NCI-H1436 (cell line): ENCODE measurements around the gene BCDIN3D.
"Not testable (repeated sequence)": the region's sequence is repeated elsewhere in the genome, so short reads cannot be mapped to it uniquely, and the experiment has no call there.

Experiments
- DNase-seq: peaks from one replicate; lab custom pipeline; 2025; lab: John Stamatoyannopoulos, UW

Gene BCDIN3D

DNA sequence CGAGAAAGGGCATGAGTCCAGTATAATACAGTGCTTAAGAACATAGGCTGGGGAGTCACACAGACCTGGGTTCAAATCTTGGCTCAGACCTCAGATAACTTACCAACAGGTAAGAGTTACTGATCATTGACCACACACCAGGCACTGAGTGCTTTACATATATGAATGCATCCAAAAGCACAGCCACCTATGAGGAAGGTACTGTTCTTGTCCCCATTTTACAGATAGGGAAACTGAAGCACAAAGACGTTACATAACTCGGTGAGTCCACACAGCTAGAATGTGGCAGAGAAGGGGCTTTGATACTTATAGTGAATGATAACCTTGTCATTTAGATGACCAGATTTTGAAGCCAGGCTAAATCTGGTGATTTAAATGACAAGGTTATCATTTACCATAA is 33.2 kb upstream of the BCDIN3D start:
- DNase-seq: no peak

DNA sequence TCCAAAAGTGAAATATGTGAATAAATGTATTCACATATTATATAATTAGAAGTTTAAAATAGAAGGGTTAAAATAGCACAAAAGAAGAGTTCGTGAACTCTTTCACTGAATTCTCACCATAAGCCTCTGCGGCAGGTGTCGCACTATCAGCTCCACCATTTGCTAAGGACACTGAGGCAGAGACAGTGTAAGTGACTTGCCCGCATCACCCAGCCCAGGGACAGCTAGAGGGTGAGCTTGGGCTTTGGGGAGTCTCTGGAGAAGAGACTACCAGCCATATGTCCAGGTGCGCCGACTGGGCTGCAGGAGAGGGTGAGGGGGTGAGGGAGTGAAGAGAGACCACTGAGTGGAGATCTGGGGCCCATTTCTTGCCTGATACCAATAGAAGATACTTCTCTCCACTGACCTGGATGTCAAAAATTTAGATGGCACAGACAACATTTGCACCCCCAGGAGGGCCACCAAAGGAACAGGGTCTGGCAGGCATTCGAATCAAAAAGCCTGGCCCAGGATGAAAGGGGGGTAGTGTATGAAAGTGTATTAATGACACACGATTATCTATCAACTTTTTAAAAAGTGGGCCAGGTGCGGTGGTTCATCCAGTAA is 32.3 kb upstream of the BCDIN3D start:
- DNase-seq: no peak

DNA sequence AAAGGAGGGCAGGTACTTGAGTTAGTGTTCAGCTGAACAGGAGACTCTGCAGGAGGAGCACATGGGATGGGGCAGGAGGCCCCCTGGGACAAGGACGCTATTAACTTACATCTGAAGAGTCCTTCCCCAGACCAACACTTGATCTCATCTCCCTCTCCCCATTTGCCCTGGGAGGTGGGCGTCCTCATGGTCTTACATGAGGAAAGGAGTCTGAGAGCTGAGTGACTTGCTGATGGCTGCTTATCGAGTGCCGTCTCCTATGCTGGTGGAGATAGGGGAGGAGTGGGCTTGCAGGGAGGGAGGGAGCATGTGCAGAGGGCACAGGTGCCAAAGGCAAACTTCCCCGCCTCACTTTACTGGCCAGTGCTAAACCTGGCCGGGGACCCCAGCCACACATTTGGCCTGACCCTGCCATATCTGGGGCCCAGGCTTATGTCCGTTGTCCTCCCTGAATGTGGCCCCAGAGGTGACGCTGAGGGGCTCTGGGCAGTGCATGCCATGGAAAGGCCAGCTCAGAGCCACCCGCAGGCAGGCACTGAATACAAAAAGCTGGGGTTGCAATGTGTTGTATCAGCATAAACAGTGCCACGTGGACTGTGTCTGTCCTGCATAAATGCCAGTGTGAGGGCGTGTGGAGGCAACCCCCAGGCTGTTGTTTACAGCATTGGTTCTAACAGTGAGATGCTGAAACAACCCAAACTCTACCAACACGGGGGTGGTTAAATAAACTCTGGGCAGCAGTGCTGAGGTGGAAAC is 31.4 kb upstream of the BCDIN3D start:
- DNase-seq: no peak

DNA sequence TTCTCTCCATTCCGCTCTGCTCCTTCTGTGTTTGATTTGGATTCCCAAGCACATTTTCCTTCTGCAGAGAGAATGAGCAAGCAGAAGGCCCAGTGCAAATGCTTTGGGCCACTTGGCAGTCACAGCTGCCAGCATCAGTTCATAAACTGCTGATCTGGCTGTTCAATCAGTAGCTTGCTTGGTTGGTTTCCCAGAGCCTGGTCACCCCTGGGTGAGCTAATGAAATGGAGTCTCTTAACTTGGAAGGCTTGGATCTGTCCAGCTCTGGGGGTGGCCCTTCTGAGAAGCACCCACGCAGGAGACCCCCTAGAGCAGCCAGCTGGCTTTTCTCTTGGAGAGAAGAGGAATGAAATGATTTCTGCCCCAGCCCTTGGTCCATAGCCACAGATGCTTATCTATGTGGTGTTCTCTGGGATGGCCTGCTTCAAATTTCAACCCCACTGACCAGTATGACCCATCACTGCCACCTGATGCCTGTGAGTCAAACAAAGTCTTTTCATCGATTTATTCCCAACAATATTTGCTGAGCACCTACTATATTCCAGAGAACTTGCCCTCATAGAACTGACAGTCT is 30.5 kb upstream of the BCDIN3D start:
- no peak for DNase-seq

DNA sequence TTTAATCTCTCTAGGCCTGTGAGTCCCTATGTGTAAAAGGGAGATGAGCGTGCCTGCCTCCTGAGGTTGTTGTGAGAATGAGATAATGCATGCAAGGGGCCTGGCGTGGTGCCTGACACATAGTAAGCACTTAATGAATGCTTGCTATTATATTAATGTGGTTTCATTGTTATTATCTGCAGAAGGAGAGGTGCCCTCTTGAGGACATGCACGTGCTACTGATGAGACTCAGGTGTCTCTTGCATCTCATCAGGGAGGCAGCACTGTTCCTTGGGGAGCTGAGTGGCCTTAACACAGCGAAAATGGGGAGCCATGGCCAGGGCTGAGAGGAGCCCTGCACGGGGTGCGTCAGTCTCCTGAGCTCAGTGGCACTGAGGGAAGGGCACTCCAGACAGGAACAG is 29.9 kb upstream of the BCDIN3D start:
- DNase-seq: peak; percentile 7

DNA sequence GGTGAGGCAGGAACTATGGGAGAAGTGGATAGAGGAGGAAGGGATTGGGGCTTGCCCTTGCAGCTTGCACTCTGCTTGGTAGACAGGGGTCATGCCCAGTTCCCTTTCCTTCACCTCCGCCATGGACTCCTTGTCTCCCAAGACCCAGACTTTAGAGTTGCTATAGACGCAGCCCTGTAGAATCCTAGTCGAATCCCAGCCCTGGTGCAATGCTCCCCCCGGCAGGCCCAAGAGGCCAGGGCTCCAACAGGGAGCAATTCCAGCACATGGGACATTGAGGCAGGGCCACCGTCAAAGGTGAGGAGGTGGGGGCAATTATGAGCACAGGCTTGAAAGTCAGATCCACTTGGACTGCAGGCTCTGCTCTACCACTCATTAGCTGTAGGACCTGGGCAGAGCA is 29.5 kb upstream of the BCDIN3D start:
- no peak for DNase-seq

DNA sequence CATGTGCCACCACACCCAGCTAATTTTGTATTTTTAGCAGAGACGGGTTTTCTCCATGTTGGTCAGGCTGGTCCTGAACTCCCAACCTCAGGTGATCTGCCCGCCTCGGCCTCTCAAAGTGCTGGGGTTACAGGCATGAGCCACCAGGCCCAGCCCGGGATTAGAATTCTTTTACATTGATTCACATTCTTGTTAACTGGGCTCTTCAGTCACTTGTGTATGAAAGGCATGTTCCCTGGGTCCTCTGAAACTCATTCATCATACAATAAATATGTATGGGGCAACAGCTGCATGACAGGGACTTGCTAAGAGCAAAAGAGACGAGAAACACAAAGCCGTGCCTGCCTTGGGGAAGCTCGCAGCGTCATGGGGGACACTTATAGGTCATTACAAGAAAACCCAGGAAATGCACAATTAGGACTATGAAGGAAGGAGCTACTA is 28.9 kb upstream of the BCDIN3D start:
- not testable (repeated sequence) for DNase-seq

DNA sequence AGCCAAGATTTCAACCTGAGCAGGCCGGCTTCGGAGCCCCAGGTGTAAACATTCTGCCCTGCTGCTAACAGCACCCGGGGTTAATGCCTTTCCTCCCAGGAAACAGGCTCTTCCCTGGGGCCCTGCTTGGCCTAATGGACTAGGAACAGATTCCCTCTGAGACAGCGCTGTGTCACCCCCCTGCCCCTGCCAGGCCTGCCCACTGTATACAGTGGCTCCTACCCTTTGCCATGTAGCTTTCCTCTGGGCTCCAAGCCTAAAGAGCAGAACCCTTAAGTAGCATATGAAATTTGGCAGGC is 28.3 kb upstream of the BCDIN3D start:
- DNase-seq: no peak

DNA sequence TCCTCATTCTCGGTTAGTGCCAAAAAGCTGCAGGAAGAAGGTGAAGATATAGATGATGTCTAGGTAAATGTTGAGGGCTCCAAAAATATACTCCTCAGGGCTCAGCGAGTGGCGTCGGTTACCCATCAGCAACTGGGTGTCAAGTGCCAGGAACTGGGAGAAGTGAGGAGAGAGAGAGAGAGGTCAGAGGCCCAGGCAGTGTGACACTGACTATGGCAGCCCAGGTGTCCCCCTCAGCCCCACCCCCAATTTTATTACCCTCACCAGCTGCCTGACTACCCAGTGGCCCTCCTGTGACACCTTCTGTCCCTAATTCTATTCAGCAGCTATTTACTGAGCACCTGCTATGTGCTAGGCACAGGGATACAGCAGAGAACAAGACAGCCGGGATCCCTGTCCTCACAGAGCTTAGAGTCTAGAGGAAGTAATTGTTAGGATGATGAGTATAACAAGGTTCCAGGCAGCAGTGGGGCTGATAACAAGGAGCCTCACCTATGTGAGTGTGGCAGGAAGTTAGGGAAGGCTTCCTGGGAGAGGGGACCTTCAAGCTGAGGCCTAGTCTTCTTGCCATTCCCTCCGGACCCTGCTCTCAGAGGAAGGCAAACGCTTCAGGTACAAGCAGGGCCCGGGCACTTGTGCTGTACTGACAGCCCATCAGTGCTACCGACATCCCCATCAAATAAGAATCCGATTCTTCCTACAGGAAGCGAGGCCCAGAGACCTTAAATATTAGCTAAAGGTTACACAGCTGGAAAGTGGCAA is 27.8 kb upstream of the BCDIN3D start:
- no peak for DNase-seq

DNA sequence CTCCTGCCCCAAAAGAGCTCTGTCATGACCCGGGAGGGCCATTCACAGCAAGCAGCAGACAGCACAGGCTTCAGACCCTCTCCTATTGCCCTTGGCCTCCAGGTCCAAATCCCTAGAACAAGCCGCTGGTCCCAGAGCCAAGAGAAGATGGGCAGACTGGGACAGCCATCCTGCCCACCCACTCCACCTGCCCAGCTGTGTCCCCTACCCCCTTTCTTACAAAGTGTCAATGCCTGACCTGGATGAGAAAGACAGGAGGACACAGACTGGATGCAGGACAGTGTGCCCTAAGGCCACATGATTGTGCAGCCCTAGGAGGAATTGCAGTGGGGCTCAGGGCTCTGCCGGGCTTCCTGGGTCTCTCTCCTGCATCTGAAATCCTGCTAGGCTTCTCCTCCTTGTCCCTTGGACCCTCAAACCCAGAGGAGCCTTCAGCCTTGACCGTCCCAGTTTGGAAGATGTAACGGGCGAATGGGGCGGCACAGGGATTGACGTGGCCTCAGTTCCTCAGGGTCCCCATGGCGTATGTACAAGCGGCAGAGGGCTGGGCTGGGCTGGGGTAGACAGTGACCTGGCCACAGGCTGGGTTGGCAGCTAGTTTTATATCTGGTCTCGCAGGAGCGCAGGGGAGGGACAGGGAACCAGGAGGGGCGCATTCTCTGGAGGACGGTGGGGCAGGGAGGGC is 27.1 kb upstream of the BCDIN3D start:
- no peak for DNase-seq

DNA sequence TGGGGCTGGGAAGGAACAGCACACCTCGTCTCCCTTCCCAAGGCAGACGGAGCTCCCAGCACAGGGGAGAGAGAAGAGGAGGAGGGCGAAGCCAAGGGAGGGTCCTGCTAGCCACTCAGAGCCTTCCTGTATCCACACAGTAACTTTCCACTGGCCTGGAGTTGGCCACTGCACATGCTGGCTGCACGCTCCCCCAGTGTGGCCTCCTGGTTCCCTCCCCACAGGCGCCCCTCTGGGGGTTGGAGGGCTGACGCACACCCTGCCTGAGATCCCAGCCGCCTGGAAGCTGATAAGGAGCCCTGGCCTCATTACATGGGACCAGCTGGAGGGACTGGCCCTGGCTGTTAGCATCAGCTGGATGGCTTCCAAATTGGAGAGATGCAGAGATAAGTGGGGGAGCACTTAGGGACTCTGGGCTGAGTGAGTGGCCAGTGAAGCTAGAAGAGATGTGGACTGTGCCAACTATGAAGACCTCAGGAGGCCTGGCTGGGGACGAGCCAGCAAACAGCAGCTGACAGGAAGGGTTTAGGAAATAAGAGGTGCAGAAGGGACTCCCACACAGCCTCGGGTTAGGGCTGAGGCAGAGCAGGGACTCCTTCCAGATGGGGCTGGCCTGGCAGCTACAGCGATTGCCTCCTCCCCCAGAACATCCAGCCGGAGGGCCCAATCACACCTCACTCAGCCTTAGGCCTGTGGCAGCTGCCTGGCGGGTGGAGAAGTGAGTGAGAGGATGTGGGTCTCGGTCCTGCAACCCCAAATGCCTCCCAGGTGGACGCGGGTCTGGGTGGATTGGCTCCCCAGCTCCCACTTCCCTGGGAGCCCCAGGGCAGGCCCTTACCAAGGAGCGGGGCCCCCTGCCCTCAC is 26.3 kb upstream of the BCDIN3D start:
- DNase-seq: peak; percentile 76

DNA sequence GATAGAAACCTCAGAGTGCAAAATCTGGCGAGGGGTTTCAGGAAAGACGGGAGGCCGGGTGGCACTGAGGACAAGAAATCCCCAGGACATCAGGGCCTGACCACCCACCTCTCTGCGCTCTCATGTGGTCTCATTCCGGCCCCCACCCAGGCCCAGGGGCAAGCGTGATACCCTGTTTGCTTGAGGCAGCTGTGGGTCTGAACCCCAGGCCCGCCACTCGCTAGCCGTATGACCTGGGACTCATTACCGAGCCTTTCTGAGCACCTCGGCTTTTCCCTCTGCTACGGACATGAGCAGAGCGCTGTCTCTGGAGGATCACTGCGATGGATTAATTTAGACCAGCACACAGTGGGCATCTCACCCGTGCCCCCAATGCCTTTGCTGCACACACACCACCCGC is 25.5 kb upstream of the BCDIN3D start:
- DNase-seq: no peak

DNA sequence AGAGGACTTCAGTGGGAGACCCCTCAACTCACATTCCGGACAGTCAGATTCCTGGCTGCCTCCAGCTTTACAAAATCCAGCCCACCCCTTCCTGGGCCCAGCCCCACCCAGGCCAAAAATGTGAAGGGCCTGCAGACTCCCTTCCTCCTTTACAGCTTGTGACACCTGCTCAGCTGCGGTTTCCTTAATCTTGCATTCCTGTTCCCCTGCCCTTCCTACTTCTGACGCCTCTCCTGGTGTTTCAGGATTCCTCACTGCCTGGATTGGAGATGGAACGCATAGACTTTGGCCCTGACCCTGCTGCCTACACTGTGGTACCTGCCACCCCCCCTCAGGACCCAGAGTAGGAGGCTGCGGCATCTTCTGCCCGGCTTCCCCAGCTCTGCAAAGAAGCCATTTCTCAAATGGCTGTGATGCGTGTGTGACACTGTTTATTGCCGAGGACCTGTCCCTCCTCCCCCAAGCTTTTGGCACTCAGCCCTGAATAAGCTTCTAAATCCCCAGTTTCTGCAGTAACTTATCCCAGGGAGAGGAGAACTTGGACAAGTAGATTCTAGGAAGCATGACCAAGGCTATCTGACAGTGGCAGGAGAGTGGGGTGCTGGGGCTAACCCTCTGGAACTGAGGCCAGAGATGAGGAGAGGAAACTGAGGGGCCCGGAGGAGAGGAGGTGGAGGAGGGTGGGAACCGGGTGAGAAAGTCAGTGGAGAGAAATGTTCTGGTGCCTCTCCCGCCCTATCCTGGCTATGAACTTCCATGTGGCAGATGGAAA is 24.9 kb upstream of the BCDIN3D start:
- DNase-seq: no peak

DNA sequence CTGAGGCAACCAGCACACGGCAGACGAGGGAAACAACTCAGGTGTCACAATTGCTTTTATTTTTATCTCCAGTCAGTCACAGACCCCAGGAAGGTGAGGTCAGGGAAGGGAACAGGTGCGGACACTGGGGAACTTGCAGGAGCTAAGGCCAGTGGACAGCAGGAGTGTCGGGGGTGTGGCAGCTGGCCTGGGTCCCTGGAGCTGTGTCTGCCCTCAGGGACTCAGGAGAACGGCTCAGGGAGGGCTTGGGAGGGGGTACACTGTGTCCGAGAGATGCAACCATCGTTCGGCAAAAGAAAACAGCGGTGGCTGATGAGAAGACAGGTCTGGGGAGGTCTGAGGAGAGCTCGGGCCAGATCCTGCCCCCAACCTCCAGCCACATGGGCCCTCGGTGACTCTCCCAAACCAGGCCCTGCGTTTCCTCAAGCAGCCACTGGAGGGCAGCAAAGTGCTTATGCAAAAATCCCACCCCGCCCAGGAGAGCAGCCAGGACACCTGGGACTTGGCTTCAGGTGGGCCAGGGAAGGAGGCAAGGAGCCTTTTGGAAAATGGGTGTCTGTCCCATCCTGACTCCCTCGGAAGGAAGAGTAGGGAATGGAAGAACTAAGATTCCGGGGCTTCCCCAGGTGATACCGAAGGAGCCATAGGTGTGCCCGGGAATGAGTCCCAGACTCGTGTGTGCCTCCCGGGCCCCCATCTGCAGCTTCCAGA is 24.1 kb upstream of the BCDIN3D start:
- peak; percentile 46 for DNase-seq

DNA sequence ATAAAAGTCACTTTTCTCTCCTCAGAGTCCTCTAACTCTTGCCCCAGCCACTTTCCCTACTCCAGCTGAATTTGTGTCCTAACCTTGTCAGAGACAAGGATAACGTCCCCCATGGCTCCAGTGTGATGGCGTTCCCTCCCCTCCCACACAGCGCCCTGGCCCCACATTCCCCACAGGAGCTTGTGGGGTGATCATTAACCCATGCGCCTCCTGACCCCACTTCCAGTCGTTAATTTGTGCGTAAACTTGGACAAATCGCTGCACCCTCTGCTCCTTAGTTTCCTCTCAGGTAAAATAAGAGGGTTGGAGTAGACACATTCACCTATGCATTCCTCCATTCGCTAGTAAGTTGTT is 22.9 kb upstream of the BCDIN3D start:
- no peak for DNase-seq

DNA sequence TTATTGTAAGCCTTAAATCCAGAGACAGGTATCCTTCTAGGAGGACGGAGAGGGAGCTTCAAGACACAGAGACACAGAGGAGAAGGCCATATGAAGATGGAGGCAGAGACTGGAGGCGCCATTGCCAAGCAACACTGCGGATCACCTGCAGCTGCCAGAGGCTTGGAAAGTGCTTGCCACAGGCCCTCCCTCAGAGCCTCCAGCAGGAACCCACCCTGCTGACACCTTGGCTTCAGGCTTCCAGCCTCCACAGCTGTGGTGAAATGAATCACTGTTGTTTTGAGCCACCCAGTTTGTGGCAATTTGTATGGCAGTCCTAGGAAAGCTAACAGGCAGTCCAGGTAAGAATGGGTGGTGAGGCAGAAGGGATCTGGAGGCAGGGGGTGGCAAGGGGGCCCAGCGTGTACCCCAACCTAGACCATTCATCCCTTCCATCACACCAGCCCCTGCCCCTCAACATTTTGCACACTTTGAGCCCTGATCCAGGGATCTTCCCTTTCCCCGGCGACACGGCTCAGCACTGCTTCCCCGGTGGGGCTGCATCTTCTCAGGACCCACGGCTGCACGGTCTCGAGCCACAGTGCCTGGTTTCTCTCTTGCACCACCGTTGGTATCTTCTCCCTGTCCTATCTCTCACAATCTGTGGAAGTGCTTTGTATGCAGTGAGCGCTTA is 22.3 kb upstream of the BCDIN3D start:
- DNase-seq: no peak

DNA sequence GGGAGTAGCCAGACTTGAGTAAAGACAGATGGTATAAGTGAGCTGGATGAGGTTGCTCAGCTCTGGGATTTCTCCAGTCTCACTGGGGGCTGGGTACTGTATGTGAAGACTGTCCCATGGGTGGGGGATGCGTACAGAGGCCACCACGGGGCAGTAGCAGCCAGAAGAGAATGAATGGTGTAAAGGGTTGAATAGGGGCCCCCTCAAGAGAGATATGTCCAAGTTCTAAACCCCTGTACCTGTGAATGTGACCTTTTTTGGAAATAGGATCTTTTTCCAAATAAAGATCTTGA is 21.8 kb upstream of the BCDIN3D start:
- no peak for DNase-seq

DNA sequence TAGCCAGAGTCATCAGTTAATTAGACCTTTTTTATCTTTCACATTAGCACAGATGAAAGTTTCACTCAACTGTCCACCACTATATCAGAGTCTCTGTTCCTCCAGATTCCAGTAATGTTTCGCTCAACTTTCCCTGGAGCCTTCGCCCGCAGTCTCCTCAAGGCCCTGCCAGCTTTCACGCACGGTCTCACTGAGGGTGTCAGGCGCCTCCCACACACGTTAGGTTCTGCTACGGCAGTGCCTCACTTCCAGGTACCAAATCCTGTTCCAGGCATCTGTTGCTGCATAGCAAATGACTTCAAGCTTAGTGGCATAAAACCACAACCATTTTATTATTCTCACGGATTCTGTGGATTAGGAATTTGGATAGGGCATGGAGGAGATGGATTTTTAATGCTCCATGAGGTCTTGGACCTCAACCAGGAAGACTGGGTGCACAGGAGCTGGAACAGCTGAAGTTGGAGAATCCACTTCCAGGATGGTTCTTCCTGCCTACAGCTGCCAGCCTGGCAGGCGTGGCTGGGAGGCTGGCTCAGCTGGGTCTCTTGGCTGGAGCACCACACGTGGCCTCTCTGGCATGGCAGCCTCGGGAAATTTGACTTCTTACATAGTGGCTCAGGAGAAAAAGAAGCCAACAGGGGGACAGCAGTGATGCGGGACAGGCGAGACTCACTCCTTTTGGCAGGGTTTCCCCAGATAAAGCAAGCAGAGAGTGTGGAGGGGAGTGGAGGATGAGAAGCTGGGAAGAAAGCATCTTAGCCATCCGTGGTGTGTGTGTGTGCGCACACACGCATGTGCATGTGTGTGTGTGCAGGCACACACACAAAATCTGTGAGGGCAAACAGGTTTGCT is 21.3 kb upstream of the BCDIN3D start:
- DNase-seq: no peak

DNA sequence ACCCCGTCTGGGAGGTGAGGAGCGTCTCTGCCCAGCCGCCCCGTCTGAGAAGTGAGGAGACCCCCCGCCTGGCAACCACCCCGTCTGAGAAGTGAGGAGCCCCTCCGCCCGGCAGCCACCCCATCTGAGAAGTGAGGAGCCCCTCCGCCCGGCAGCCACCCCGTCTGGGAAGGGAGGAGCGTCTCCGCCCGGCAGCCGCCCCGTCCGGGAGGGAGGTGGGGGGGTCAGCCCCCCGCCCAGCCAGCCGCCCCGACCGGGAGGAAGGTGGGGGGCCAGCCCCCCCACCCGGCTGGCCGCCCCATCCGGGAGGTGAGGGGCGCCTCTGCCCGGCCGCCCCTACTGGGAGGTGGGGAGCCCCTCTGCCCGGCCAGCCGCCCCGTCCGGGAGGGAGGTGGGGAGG is 18.0 kb upstream of the BCDIN3D start:
- DNase-seq: not testable (repeated sequence)
